ENCODE data around the gene HMGB2.

HMGB2 gene

GRCh38 chr4:173360587-173361221, 26.5 kb upstream of the HMGB2 start:
- H3K36me3 Mint-ChIP-seq: peaks cover 12% of the 10 kb centered on the region
- H3K4me1 Mint-ChIP-seq: peaks cover 11% of the 10 kb centered on the region
- no peak for DNase-seq
- no peak overlapping the region for H3K27ac Mint-ChIP-seq
- H3K27me3 Mint-ChIP-seq: peaks cover 15% of the 10 kb centered on the region
- H3K4me3 Mint-ChIP-seq: no peak overlapping the region
- CTCF ChIA-PET: interaction anchor here (0.6 to 1.4 kb wide), 5 partner anchors 18 to 69 kb away, joined by 3 to 4 read pairs (median 4); no protein-coding TSS in a partner anchor
- H3K9me3 Mint-ChIP-seq: no peaks in the 10 kb centered on the region

DNA sequence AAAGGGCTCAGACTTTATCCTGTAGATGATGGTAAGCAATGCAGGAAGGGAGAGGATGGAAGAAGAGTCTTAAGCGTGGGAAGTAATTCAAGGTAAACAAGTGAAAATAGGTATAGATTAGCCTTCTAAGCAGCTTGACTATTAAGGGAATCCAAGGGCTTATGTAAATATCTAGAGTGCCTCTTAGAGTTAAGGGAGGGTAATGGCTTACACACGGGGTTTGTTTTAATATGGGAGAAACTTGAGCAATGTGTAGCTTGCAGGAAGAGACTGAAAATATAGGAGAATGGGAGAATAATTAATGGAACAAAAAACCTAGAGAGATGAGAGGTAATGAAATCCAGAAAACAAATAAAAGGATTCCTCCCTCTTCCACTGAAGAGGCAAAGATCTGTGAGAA, 23.8 kb upstream of the HMGB2 start:
- Mint-ChIP-seq H3K9me3 (no peaks in the 10 kb centered on the region), H3K4me3 (no peak overlapping the region), H3K36me3 (peaks cover 2% of the 10 kb centered on the region), H3K4me1 (peaks cover 3% of the 10 kb centered on the region), H3K27ac (no peak overlapping the region), H3K27me3 (peaks cover 21% of the 10 kb centered on the region)
- CTCF ChIA-PET: interaction anchor here (1.6 to 1.7 kb wide), 2 partner anchors 44 to 56 kb away, joined by 3 to 4 read pairs; no protein-coding TSS in a partner anchor
- DNase-seq: no peak

DNA sequence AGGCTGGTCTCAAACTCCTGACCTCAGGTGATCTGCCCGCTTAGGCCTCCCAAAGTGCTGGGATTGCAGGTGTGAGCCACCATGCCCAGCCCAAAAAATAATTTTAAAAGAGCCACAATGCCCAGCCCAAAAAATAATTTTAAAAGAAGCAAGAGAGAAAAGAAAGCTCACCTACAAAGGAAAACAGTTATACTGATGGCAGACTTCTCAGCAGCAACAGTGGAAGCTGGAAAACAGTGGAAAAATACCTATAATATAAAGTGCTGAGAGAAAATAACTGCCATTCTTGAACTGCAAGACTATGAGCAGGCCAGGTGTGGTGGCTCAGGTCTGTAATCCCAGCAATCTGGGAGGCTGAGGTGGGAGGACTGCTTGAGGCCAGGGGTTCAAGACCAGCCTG, 13.3 kb upstream of the HMGB2 start:
- Mint-ChIP-seq H3K4me1 (no peaks in the 10 kb centered on the region), H3K27me3 (peaks cover 17% of the 10 kb centered on the region), H3K27ac (no peak overlapping the region), H3K36me3 (peaks cover 6% of the 10 kb centered on the region), H3K9me3 (no peaks in the 10 kb centered on the region), H3K4me3 (no peak overlapping the region)
- DNase-seq: no peak
- CTCF ChIA-PET: interaction anchor here (0.6 to 1.2 kb wide), 3 partner anchors 10 to 29 kb away, joined by 3 read pairs; no protein-coding TSS in a partner anchor

DNA sequence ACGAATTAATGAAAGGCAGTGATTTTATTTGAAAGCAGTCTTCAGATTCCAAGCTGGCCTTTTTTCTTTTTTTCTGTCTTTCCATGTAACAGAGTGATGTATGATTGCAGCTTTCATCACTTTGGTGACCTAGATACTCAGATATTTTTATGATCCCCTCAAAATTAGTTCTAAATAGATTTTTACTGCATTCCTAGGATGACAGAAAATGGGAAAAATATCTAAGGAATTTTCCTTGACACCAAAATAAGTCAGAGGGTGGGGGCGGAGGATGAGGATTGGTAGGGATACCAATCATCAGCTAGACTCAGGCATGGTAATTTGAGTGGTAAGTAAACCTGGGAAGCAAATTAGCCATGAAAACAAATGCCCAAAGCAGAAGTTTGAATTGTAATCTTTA, 11.9 kb upstream of the HMGB2 start:
- H3K4me1 Mint-ChIP-seq: no peaks in the 10 kb centered on the region
- H3K4me3 Mint-ChIP-seq: no peak overlapping the region
- no peaks in the 10 kb centered on the region for H3K9me3 Mint-ChIP-seq
- CTCF ChIA-PET: no interaction called here
- peaks cover 6% of the 10 kb centered on the region for H3K36me3 Mint-ChIP-seq
- H3K27me3 Mint-ChIP-seq: peaks cover 22% of the 10 kb centered on the region
- no peak for DNase-seq
- H3K27ac Mint-ChIP-seq: no peak overlapping the region

- H3K4me3 Mint-ChIP-seq: no peak overlapping the region
- H3K9me3 Mint-ChIP-seq: no peaks in the 10 kb centered on the region
- H3K27ac Mint-ChIP-seq: no peak overlapping the region
- H3K4me1 Mint-ChIP-seq: no peaks in the 10 kb centered on the region
- CTCF ChIA-PET: no interaction called here
- DNase-seq: no peak
- H3K36me3 Mint-ChIP-seq: peaks cover 6% of the 10 kb centered on the region
- H3K27me3 Mint-ChIP-seq: peaks cover 19% of the 10 kb centered on the region
These were observed 11.5 kb upstream of the HMGB2 start for GRCh38 chr4:173345648-173346047.

DNA sequence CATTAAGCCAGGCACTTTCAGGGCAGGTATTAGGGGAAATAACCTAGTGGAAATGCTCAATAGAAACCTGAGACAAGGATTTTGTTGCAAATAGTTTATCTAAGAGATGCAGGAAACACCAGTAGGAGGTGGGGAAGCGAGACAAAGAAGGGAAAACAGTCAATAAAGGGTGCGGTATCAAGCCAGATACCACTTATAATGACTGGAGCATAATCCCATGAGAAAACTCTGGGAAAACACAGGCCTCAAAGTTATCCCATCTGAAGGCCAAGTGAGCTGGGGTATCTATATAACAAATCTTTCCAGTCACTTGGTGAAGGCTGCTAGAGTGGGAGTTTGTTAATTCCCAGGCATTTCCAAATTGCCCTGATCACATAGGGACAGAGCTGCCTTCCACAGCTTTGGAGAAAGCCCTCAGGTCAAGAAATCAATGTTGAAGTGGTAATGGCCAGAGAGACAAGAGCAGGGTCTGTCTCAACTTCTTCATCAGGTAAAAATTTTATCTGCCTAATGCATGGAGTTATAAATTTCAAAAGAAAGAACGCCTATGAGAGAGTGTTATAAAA, 9.8 kb upstream of the HMGB2 start:
- Mint-ChIP-seq H3K9me3 (no peaks in the 10 kb centered on the region), H3K27ac (no peak overlapping the region), H3K36me3 (peaks cover 6% of the 10 kb centered on the region), H3K4me3 (no peak overlapping the region), H3K4me1 (peaks cover 2% of the 10 kb centered on the region), H3K27me3 (peaks cover 14% of the 10 kb centered on the region)
- DNase-seq: no peak
- CTCF ChIA-PET: interaction anchor here (1.0 kb wide), 1 partner anchor 42 kb away, joined by 3 read pairs; no protein-coding TSS in a partner anchor

DNA sequence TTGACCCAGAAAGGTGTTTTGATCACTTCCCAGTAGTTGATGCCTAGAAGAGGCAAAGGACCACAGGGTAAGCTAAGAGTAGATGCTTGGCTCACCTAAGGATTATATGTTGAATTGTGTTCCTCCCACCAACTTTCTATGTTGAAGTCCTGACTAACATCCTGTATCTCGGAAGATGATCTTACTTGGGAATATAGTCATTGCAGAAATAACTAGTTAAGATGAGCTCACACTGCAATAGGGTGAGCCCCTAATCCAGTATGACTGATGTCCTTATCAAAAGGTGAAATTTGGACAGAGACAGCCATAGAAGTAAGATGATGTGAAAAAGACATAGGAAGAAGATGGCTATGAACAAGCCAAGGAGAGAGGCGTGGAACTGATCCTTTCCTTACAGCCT, 3.3 kb upstream of the HMGB2 start:
- Mint-ChIP-seq H3K27me3 (peaks cover 11% of the 10 kb centered on the region), H3K36me3 (peaks cover 20% of the 10 kb centered on the region), H3K27ac (no peak overlapping the region), H3K9me3 (no peaks in the 10 kb centered on the region), H3K4me1 (peaks cover 24% of the 10 kb centered on the region), H3K4me3 (no peak overlapping the region)
- DNase-seq: no peak
- CTCF ChIA-PET: interaction anchor here (0.8 to 1.9 kb wide), 3 partner anchors 10 to 83 kb away, joined by 3 to 6 read pairs (median 3); no protein-coding TSS in a partner anchor

GRCh38 chr4:173334891-173335752, 964 bp upstream of the HMGB2 start:
- H3K4me3 Mint-ChIP-seq: peak overlapping the region; percentile 89

DNA sequence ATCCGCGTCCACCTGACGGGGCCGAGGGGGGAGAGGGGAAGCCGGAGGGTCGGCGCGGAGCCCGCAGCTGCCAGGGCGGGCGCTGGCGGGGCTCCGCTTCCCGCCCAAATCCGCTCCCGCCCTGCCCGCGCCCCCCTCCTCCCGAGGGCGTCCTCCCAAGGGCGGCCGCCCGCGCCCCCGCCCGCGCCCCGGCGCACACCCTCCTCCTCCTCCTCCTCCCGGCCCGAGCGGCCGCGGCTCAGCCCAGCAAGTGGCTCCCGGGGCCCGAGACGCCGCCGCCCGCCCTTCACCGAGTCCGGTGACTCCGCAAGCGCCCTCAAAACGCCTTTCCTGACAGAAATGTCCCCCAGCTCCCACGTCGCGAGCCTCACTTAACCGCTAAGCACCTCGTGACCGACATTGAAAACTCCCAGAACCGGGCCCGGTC, 487 bp downstream of the HMGB2 start:
- Mint-ChIP-seq H3K27me3 (peaks cover 6% of the 10 kb centered on the region), H3K9me3 (no peaks in the 10 kb centered on the region), H3K27ac (peak overlapping the region; percentile 100), H3K4me1 (peaks cover 48% of the 10 kb centered on the region), H3K4me3 (peak overlapping the region; percentile 89), H3K36me3 (peaks cover 48% of the 10 kb centered on the region)
- peak; percentile 71 for DNase-seq
- CTCF ChIA-PET: interaction anchor here (3.8 to 4.3 kb wide), 2 partner anchors 15 to 37 kb away, joined by 16 to 44 read pairs; partner anchors contain the start of gene SAP30

More at GRCh38 chr4:173334891-173335752, 964 bp upstream of the HMGB2 start:
- CTCF ChIA-PET: interaction anchor here (0.7 to 4.3 kb wide), 4 partner anchors 16 to 40 kb away, joined by 3 to 44 read pairs (median 12); partner anchors contain the start of gene SAP30
- Mint-ChIP-seq H3K27me3 (peaks cover 6% of the 10 kb centered on the region), H3K27ac (peak overlapping the region; percentile 100), H3K4me1 (peaks cover 38% of the 10 kb centered on the region), H3K9me3 (no peaks in the 10 kb centered on the region), H3K36me3 (peaks cover 38% of the 10 kb centered on the region)
- peak; percentile 74 for DNase-seq

GRCh38 chr4:173332963-173333657, 1.0 kb downstream of the HMGB2 start:
- DNase-seq: peak; percentile 45
- Mint-ChIP-seq H3K36me3 (peaks cover 48% of the 10 kb centered on the region), H3K27ac (peak overlapping the region; percentile 98), H3K9me3 (no peaks in the 10 kb centered on the region), H3K4me3 (peak overlapping the region; percentile 89), H3K4me1 (peaks cover 48% of the 10 kb centered on the region), H3K27me3 (peaks cover 6% of the 10 kb centered on the region)
- CTCF ChIA-PET: interaction anchor here (3.8 to 4.3 kb wide), 2 partner anchors 14 to 37 kb away, joined by 16 to 44 read pairs; partner anchors contain the start of gene SAP30

DNA sequence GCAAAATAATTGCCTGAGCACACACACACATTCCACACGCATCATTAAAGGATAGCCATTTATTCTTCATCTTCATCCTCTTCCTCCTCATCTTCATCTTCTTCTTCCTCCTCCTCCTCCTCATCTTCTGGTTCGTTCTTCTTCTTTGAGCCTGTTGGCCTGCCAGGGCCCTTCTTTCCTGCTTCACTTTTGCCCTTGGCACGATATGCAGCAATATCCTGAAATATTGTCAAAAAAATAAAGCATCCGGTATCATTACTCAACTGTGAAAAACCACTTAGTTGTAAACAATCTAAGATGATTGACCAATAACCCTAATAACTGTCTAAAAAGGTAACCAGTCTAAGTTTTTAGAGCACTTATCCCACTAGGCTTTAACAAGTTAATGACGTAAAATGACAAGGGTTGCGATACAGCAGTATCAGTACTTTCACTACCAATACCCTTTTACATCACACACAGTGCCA, 2.1 kb downstream of the HMGB2 start:
- no peak for DNase-seq
- Mint-ChIP-seq H3K4me1 (peaks cover 41% of the 10 kb centered on the region), H3K27me3 (peaks cover 6% of the 10 kb centered on the region), H3K36me3 (peaks cover 51% of the 10 kb centered on the region), H3K27ac (peak overlapping the region; percentile 98), H3K4me3 (peak overlapping the region; percentile 89), H3K9me3 (no peaks in the 10 kb centered on the region)
- CTCF ChIA-PET: interaction anchor here (0.7 to 4.3 kb wide), 4 partner anchors 13 to 38 kb away, joined by 3 to 44 read pairs (median 10); partner anchors contain the start of gene SAP30

DNA sequence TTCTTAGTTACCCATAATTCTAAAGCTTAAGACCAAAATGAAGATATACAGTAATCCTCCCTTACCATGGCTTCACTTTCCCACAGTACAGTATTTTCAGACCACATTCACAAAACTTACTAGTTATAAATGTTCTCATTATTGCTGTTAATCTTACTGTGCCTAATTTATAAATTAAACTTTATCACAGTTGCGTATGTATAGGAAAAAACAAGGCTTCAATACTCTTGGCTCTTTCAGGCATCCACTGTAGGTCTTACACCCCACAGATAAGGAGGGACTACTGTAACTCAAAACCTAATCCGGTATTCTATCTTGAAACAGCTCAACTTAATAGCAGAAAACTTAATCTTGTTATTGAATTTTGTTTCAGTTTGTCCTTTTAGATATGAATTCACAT, 3.6 kb downstream of the HMGB2 start:
- Mint-ChIP-seq H3K4me1 (peaks cover 34% of the 10 kb centered on the region), H3K36me3 (peaks cover 60% of the 10 kb centered on the region), H3K4me3 (peak overlapping the region; percentile 62), H3K27me3 (peaks cover 6% of the 10 kb centered on the region), H3K9me3 (no peaks in the 10 kb centered on the region), H3K27ac (peak overlapping the region; percentile 13)
- no peak for DNase-seq
- CTCF ChIA-PET: interaction anchor here (4.3 kb wide), 1 partner anchor 12 kb away, joined by 16 read pairs; no protein-coding TSS in a partner anchor

- Mint-ChIP-seq H3K4me3 (no peak overlapping the region), H3K4me1 (peaks cover 34% of the 10 kb centered on the region), H3K36me3 (peaks cover 56% of the 10 kb centered on the region), H3K27me3 (no peaks in the 10 kb centered on the region), H3K27ac (no peak overlapping the region), H3K9me3 (no peaks in the 10 kb centered on the region)
- DNase-seq: no peak
- CTCF ChIA-PET: interaction anchor here (0.6 to 1.5 kb wide), 3 partner anchors 9 to 92 kb away, joined by 3 to 4 read pairs (median 3); no protein-coding TSS in a partner anchor
These were observed 5.8 kb downstream of the HMGB2 start for GRCh38 chr4:173328236-173328901.

Measured in activated naive CD4-positive, alpha-beta T cell treated with anti-CD3 and anti-CD28 coated beads, Interleukin-2, amount 10 ng/mL, durations not matched to agents 7 days and 5 days (primary cell).